Skeletal muscle cell (primary cell): Measurements from ENCODE around the gene ZMYND19.

Experiments
- DNase-seq: peaks from one replicate; pipeline ENCODE4 v3.0.0-alpha.2; 2010; ENCODE audit warnings: low read depth
- H3K4me3 ChIP-seq: 2 replicates; pipeline ENCODE4 v1.5.1; 2011; ENCODE audit warnings: low read depth, mild to moderate bottlenecking, control low read depth, low read length, moderate library complexity

The ZMYND19 gene

GRCh38 chr9:137592767-137593166 is 2.5 kb upstream of the ZMYND19 start:
- no peak for DNase-seq
- H3K4me3 ChIP-seq, result no peak overlapping the region

GRCh38 chr9:137590123-137590468 is 216 bp downstream of the ZMYND19 start:
- DNase-seq, result no peak
- peak overlapping the region; percentile 74 for H3K4me3 ChIP-seq

- no peak for DNase-seq
- H3K4me3 ChIP-seq, result peak overlapping the region; percentile 74
Observed at GRCh38 chr9:137589441-137590122, 730 bp downstream of the ZMYND19 start.

- DNase-seq, result no peak
- peak overlapping the region; percentile 74 for H3K4me3 ChIP-seq
Observed at GRCh38 chr9:137588891-137589290, 1.4 kb downstream of the ZMYND19 start.

- H3K4me3 ChIP-seq, result no peak overlapping the region
- DNase-seq, result no peak
Observed at GRCh38 chr9:137588311-137588710, 2.0 kb downstream of the ZMYND19 start.

- no peak overlapping the region for H3K4me3 ChIP-seq
- no peak for DNase-seq
Observed at GRCh38 chr9:137586854-137587253, 3.5 kb downstream of the ZMYND19 start.

- no peak overlapping the region for H3K4me3 ChIP-seq
- no peak for DNase-seq
Observed at GRCh38 chr9:137583957-137584356, 6.4 kb downstream of the ZMYND19 start.

GRCh38 chr9:137583347-137583746 is 7.0 kb downstream of the ZMYND19 start:
- H3K4me3 ChIP-seq, result no peak overlapping the region
- no peak for DNase-seq

- H3K4me3 ChIP-seq, result no peak overlapping the region
- DNase-seq, result no peak
Observed at GRCh38 chr9:137582286-137582860, 7.9 kb downstream of the ZMYND19 start.

- no peak overlapping the region for H3K4me3 ChIP-seq
- DNase-seq, result no peak
Observed at GRCh38 chr9:137581361-137582285, 8.7 kb downstream of the ZMYND19 start.

- no peak for DNase-seq
Observed at GRCh38 chr9:137580954-137581322, 9.4 kb downstream of the ZMYND19 start.

GRCh38 chr9:137580209-137580953 is 9.9 kb downstream of the ZMYND19 start:
- DNase-seq, result no peak
- H3K4me3 ChIP-seq, result no peak overlapping the region

More at GRCh38 chr9:137580954-137581322, 9.4 kb downstream of the ZMYND19 start:
- no peak overlapping the region for H3K4me3 ChIP-seq

GRCh38 chr9:137579259-137579604 is 11.1 kb downstream of the ZMYND19 start:
- DNase-seq, result no peak

GRCh38 chr9:137578518-137579258 is 11.6 kb downstream of the ZMYND19 start, which contains the start of gene DPH7:
Gene DPH7, minus strand, starts transcription at chr9:137578925. Its CDS starts 148 bp downstream, at chr9:137578777.
- H3K4me3 ChIP-seq, result peak within 1 kb of the TSS; percentile 93
- DNase-seq, result peak; percentile 55

More at GRCh38 chr9:137579259-137579604, 11.1 kb downstream of the ZMYND19 start:
- peak overlapping the region; percentile 93 for H3K4me3 ChIP-seq

- H3K4me3 ChIP-seq, result no peak overlapping the region
- DNase-seq, result no peak
Observed at GRCh38 chr9:137575716-137576411, 14.4 kb downstream of the ZMYND19 start.

- no peak overlapping the region for H3K4me3 ChIP-seq
- no peak for DNase-seq
Observed at GRCh38 chr9:137575364-137575715, 15.0 kb downstream of the ZMYND19 start.

GRCh38 chr9:137574192-137574591 is 16.1 kb downstream of the ZMYND19 start:
- H3K4me3 ChIP-seq, result no peak overlapping the region
- DNase-seq, result no peak

- H3K4me3 ChIP-seq, result no peak overlapping the region
- no peak for DNase-seq
Observed at GRCh38 chr9:137570566-137570965, 19.7 kb downstream of the ZMYND19 start.
